H7 (cell line): ENCODE results near the gene WDTC1. TPM values are rescaled to one million over a fixed set of nuclear protein-coding genes. Genes with fewer than 3 reads are reported as not detected.
"Not testable (repeated sequence)": the region's sequence is repeated elsewhere in the genome, so short reads cannot be mapped to it uniquely, and the experiment has no call there.

Experiments
- DNase-seq: peaks from one replicate; pipeline ENCODE4 v3.0.0; 2012
- H3K27me3 ChIP-seq: 2 replicates; pipeline ENCODE4 v1.6.0; 2011; ENCODE audit warnings: mild to moderate bottlenecking, low read length; ENCODE audit not compliant: control insufficient read depth, insufficient read depth
- H3K36me3 ChIP-seq: replicated peaks from 2 replicates; pipeline ENCODE4 v1.5.1; 2011; ENCODE audit warnings: low read length; ENCODE audit not compliant: control insufficient read depth, insufficient read depth
- H3K4me3 ChIP-seq: 2 replicates; pipeline ENCODE4 v1.5.1; 2011; ENCODE audit warnings: low read depth, mild to moderate bottlenecking, control low read depth, low read length, moderate library complexity; ENCODE audit not compliant: insufficient read depth
- total RNA-seq: library from RNA; depleted of rRNA; stranded (reverse); fragments of >200 nt; shearing (Covaris generic); gene quantifications from 2 replicates; pipeline ENCODE4 v1.2.3, GENCODE V29; 2014; rRNA removed

WDTC1 gene, protein sequence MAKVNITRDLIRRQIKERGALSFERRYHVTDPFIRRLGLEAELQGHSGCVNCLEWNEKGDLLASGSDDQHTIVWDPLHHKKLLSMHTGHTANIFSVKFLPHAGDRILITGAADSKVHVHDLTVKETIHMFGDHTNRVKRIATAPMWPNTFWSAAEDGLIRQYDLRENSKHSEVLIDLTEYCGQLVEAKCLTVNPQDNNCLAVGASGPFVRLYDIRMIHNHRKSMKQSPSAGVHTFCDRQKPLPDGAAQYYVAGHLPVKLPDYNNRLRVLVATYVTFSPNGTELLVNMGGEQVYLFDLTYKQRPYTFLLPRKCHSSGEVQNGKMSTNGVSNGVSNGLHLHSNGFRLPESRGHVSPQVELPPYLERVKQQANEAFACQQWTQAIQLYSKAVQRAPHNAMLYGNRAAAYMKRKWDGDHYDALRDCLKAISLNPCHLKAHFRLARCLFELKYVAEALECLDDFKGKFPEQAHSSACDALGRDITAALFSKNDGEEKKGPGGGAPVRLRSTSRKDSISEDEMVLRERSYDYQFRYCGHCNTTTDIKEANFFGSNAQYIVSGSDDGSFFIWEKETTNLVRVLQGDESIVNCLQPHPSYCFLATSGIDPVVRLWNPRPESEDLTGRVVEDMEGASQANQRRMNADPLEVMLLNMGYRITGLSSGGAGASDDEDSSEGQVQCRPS
- total RNA-seq, result 23.9 and 26.1 TPM in 2 replicates

GRCh38 chr1:27234049-27234882, at the start of gene WDTC1:
WDTC1 (plus strand) TSS chr1:27234632; CDS start chr1:27261055, 26,423 bp downstream.
- peak within 1 kb of the TSS; percentile 80 for H3K4me3 ChIP-seq
- H3K36me3 ChIP-seq, result no peaks in the 10 kb centered on the region
- DNase-seq, result peak; percentile 98
- no peaks in the 10 kb centered on the region for H3K27me3 ChIP-seq

GRCh38 chr1:27184665-27185064, 49.8 kb upstream of the WDTC1 start:
- not testable (repeated sequence) for H3K36me3 ChIP-seq, DNase-seq, H3K27me3 ChIP-seq, H3K4me3 ChIP-seq

DNA sequence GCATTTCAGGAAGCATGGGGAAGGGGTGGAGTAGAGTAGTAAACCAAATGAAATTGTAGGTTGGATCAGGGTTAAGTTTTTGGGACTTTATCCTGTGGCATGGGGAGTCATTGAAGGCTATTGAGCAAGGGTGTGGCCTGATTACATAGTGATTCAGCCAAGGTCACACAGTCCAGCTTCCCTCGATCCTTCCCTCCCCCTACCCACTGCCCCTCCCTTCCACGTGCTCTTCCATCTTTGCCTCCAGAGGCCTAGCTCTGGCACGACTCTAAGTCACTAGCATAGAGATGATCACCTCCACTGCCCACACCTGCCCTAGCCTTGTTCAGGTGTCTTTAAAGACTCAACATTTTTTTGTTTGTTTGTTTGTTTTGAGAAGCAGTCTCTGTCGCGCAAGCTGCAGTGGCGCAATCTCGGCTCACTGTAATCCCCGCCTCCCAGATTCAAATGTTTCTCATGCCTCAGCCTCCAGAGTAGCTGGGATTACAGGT, 42.3 kb upstream of the WDTC1 start:
- DNase-seq, result no peak
- H3K36me3 ChIP-seq, result no peaks in the 10 kb centered on the region
- no peak overlapping the region for H3K4me3 ChIP-seq
- H3K27me3 ChIP-seq, result no peaks in the 10 kb centered on the region

GRCh38 chr1:27193194-27193593, 41.2 kb upstream of the WDTC1 start:
- Histone ChIP-seq H3K27me3 (no peaks in the 10 kb centered on the region), H3K36me3 (no peaks in the 10 kb centered on the region), H3K4me3 (no peak overlapping the region)
- no peak for DNase-seq

DNA sequence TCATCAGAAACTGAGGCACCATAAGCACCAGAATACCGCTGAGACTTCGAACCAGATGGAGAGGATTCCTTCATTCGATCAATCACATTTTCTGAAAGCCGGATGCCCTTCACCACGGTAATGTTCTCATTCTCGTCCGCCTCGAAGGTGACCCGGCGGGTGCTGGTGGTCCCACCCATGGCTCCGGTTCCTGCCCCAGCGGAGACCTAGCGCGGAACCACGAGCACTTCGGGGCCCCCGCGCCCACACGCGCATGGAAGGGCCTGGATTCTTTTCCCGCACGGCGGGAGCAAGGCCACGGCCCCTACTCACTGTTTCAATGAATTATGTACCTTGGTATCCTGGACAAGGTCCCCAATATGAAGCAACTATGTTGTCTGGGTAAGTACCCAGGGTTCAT, 33.1 kb upstream of the WDTC1 start:
- Histone ChIP-seq H3K27me3 (no peaks in the 10 kb centered on the region; the same call in 1 of the 2 replicates), H3K36me3 (no peaks in the 10 kb centered on the region), H3K4me3 (no peak overlapping the region)
- DNase-seq, result no peak

DNA sequence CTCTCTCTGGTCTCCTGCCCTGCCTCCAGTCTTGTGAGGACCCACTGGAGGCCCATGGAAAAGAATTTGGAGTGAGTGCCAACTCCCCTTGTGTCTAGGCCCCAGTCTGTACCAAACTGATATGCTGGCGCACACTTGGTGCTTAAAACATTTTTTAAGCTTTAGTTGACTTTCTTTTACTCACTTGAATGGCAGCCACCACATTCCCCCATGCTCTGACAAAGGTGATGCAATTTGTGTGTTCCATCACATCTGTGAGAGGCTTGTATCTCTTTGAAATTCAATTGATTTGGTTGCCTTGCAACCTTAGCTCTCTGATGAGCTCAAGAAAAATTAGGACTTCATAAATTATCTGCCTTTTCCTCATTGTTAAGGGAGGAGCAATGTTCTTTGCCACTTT, 30.5 kb upstream of the WDTC1 start:
- Histone ChIP-seq H3K36me3 (no peaks in the 10 kb centered on the region), H3K27me3 (no peaks in the 10 kb centered on the region; the same call in 1 of the 2 replicates), H3K4me3 (no peak overlapping the region)
- DNase-seq, result no peak

- not testable (repeated sequence) for H3K27me3 ChIP-seq, H3K36me3 ChIP-seq, H3K4me3 ChIP-seq, DNase-seq
These were observed 27.2 kb upstream of the WDTC1 start for GRCh38 chr1:27207238-27207637.

GRCh38 chr1:27208143-27208850, 26.1 kb upstream of the WDTC1 start:
- not testable (repeated sequence) for H3K36me3 ChIP-seq, DNase-seq, H3K27me3 ChIP-seq, H3K4me3 ChIP-seq

DNA sequence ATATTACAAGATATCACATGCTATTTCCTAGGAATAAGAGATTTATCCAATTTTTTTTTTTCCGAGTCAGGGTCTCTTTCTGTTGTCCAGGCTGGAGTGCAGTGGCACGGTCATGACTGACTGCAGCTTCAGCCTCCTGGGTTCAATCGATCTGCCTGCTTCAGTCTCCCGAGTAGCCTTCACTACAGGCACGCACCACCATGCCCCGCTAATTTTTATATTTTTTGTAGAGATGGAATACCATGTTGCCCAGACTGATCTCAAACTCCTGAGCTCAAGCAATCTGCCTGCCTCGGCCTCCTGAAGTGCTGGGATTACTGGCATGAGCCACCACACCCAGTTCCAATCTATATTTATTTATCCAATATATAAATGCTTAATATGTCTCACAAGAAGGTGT, 18.0 kb upstream of the WDTC1 start:
- H3K36me3 ChIP-seq, result no peaks in the 10 kb centered on the region
- DNase-seq, result no peak
- no peak overlapping the region for H3K4me3 ChIP-seq
- no peaks in the 10 kb centered on the region for H3K27me3 ChIP-seq

GRCh38 chr1:27217401-27217800, 17.0 kb upstream of the WDTC1 start:
- no peaks in the 10 kb centered on the region for H3K36me3 ChIP-seq
- H3K4me3 ChIP-seq, result no peak overlapping the region
- DNase-seq, result no peak
- H3K27me3 ChIP-seq, result no peaks in the 10 kb centered on the region

GRCh38 chr1:27218736-27219135, 15.7 kb upstream of the WDTC1 start:
- Histone ChIP-seq H3K27me3 (no peaks in the 10 kb centered on the region), H3K36me3 (no peaks in the 10 kb centered on the region), H3K4me3 (no peak overlapping the region)
- no peak for DNase-seq

DNA sequence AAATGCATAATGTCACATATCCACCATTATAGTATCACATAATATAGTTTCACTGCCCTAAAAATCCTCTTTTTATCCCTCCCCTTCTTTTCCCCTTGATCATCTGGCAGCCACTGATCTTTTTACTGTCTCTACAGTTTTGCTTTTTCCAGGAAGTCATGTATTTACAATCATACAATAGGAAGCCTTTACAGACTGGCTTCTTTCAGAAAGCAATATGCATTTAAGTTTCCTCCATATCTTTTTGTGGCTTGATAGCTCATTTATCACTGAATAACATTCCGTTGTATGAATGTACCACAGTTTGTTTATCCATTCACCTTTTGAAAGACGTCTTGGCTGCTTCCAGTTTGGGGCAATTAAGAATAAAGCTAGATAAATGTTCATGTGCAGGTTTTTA, 14.3 kb upstream of the WDTC1 start:
- Histone ChIP-seq H3K36me3 (no peaks in the 10 kb centered on the region), H3K27me3 (no peaks in the 10 kb centered on the region)
- no peak for DNase-seq

DNA sequence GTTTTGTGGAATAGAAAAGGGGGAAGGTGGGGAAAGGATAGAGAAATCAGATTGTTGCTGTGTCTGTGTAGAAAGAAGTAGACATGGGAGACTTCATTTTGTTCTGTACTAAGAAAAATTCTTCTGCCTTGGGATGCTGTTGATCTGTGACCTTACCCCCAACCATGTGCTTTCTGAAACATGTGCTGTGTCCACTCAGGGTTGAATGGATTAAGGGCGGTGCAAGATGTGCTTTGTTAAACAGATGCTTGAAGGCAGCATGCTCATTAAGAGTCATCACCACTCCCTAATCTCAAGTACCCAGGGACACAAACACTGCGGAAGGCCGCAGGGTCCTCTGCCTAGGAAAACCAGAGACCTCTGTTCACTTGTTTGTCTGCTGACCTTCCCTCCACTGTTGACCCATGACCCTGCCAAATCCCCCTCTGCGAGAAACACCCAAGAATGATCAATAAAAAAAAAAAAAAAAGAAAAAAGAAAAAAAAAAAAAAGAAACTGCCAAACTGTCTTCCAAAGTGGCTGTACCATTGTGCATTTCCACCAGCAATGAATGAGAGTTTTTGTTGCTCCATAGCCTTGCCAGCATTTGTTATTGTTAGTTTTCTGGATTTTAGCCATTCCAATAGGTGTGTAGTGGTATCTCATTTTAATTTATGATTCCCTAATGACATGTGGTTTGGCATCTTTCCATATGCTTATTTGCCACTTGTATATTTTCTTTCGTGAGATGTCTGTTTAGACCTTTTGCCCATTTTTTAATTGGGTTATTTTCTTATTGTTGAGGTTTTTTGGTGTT, 13.5 kb upstream of the WDTC1 start:
- DNase-seq, H3K27me3 ChIP-seq, H3K4me3 ChIP-seq, H3K36me3 ChIP-seq: not testable (repeated sequence)

More for the DNA sequence above, 14.3 kb upstream of the WDTC1 start:
- no peak overlapping the region for H3K4me3 ChIP-seq
